ENCODE data around the gene GSTCD. TPM values are rescaled to one million over a fixed set of nuclear protein-coding genes. Genes with fewer than 3 reads are reported as not detected.
A peak's percentile ranks its signal among the peaks of the same experiment; 100 is the strongest.

The GSTCD gene, protein sequence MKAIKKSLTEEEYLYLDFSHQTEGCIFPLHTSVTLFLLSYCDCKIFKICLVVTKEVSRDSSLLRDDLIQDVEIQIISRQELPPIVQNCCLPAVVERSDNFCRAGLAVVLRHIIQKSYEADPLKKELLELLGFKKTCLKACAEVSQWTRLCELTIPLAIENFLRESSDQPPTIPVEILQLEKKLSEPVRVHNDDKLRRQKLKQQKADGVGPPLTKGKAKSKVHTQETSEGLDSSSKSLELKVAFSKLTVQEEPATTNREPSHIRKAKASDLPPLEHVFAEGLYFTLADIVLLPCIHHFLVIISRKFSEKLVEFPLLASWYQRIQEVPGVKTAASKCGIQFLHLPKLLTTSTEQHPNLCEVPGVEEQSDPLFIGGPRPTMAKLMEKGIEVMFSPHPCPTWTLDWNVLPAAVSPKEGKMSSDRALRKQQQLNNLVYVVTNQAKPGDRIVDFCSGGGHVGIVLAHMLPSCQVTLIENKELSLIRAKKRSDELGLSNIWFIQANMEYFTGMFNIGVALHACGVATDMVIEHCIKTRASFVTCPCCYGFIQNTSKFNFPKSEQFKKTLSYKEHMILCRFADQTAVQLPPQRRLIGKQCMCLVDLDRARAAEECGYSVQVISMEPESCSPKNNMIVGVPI
- total RNA-seq = 11.0 and 22.5 TPM in 2 replicates

DNA sequence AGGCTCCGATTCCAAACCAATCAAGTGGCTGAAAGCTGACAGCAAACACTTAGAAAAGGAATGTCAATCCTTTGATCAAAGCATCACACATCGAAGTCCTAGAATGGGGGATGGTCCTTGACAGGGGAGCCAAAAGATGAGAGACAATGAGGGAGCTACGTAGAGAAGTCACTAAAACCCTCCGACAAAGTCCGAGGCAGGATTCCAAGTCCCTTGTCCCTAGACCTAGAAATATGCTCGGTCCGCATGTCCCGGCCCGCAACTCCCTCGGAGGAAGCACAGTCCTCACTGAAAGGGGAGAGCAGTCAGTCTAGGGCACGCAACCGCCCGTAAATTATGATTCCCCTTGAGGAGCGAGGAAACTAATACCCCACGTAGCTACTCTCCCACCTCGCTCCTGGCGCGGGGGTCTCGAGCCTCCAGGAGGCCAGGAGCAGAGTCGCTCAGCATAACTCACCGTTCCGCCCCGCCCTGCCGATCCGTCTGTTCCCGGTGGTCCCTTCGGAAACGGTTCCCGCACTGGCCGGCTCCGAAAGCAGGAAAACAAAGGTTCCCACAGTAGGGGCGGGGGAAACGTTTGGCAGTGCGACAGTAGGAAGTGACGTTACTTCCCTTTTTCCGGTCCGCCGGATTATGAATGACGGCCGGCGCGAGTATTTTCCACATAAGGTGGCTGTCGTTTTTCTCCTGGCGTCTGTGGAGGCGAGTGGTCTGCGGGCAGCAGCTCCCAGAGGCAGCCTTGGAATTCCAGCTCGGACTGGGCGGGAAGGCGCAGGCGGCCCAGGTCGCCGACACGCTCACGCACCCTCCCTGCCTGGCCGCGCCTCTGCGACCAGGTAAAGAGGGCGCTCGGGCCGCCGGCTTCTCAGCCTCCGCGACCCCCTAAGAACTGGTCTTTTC lies at the start of gene GSTCD, which contains the start of gene INTS12:
Gene GSTCD, plus strand, starts transcription at position 604 of the 900 bp plus-strand sequence. CDS start 8,830 bp downstream, outside the sequence.
Gene INTS12, minus strand, starts transcription at position 509 of the 900 bp plus-strand sequence. CDS start 8,684 bp downstream, outside the sequence.
- H3K4me3 ChIP-seq (ENCODE audit: low read depth, low read length) = peak within 1 kb of the TSS; percentile 95
- DNase-seq (ENCODE audit: low read depth) = peak; percentile 95
- TF ChIP-seq, protein P1, sequence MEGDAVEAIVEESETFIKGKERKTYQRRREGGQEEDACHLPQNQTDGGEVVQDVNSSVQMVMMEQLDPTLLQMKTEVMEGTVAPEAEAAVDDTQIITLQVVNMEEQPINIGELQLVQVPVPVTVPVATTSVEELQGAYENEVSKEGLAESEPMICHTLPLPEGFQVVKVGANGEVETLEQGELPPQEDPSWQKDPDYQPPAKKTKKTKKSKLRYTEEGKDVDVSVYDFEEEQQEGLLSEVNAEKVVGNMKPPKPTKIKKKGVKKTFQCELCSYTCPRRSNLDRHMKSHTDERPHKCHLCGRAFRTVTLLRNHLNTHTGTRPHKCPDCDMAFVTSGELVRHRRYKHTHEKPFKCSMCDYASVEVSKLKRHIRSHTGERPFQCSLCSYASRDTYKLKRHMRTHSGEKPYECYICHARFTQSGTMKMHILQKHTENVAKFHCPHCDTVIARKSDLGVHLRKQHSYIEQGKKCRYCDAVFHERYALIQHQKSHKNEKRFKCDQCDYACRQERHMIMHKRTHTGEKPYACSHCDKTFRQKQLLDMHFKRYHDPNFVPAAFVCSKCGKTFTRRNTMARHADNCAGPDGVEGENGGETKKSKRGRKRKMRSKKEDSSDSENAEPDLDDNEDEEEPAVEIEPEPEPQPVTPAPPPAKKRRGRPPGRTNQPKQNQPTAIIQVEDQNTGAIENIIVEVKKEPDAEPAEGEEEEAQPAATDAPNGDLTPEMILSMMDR (IDR thresholded peaks at IDR 0.05; ENCODE audit: insufficient read depth, low read depth, low read length) = no peak

DNA sequence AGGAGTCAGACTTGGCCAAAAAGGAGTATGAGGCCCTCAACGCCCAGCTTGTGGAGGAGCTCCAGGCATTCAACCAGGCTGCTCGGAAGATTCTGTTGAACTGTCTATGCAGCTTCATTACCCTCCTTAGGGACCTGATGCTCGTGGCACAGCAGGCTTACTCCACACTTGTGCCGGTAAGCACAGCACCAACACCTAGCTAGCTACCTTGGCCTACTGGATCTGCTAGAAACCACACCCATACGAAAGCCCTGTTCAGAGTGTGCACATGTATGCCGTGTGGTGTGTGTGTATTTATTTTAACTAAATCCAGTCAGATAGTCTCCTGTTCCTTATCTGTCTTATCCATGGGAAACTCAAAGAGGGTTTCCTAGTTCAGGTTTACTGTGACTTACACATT lies 49.4 kb upstream of the GSTCD start:
- no peak overlapping the region for H3K4me3 ChIP-seq (ENCODE audit: low read depth, low read length)
- TF ChIP-seq, protein P1 (IDR thresholded peaks at IDR 0.05; ENCODE audit: insufficient read depth, low read depth, low read length) = no peak
- DNase-seq (ENCODE audit: low read depth) = no peak

DNA sequence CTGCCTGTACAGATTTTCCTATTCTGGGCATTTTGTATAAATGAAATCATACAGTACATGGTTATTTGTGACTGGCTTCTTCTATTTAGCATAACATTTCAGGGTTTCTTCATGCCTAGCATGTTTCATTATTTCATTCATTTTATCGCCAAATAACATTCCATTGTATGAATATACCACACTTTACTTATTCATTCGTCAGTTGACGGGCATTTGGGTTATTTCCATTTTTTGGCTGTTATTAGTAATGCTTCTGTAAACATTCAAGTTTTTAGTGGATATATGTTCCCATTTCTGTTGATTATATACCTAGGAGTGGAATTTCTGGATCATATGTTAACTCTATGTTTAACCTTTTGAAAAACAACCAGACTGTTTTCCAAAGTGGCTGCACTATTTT lies 47.6 kb upstream of the GSTCD start:
- TF ChIP-seq, protein P1 (IDR thresholded peaks at IDR 0.05; ENCODE audit: insufficient read depth, low read depth, low read length) = no peak
- H3K4me3 ChIP-seq (ENCODE audit: low read depth, low read length) = no peak overlapping the region
- DNase-seq (ENCODE audit: low read depth) = no peak

DNA sequence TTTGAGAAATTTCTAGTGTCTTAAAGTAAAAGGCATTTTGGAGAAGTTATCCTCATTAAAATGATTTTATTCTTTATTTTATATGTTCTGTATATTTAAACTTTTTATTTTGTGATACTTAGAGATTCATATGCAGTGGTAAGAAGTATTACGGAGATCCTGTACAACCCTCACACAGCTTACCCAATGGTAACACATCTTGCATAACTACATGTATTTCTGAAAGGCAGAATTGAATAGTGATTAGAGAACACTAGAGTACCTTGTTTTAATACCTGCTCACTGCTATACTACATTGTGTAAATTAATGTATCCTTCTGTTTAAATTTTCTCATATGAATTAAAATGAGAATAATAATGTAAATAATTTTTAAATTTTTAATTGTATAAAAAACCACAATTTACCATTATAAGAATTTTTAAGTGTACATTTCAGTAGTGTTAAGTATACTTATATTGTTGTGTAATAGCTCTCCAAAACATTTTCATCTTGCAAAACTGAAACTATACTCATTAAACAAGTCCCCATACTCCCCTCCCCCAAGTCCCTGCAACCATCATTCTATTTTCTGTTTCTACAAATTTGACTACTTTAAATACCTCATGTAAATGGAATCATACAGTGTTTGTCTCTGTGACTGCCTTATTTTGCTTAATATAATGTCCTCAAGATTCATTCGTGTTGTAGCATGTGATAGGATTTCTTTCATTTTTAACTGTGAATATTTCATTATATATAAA lies 45.5 kb upstream of the GSTCD start:
- H3K4me3 ChIP-seq (ENCODE audit: low read depth, low read length) = no peak overlapping the region
- TF ChIP-seq, protein P1 (IDR thresholded peaks at IDR 0.05; ENCODE audit: insufficient read depth, low read depth, low read length) = no peak
- no peak for DNase-seq (ENCODE audit: low read depth)

DNA sequence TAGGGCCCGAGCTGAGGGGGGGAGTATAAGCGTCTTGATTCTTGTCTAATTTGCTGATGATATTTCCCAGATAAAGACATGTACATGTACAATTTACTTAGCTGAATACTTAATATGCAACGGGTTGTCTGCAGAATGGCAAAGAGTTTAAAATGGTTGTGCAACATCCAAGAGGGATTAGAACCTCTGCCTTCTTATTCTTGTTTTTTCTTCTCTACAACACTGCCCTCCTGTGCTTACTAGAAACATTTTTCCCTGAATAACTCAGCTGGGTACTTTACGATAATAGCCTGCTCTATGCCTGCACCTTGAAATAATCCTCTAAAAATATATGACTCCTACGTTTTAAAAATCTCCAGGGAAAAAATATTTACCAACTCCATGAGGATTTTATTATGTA lies 41.9 kb upstream of the GSTCD start:
- peak; percentile 61 for DNase-seq (ENCODE audit: low read depth)
- TF ChIP-seq, protein P1 (IDR thresholded peaks at IDR 0.05; ENCODE audit: insufficient read depth, low read depth, low read length) = peak; percentile 42
- H3K4me3 ChIP-seq (ENCODE audit: low read depth, low read length) = no peak overlapping the region

DNA sequence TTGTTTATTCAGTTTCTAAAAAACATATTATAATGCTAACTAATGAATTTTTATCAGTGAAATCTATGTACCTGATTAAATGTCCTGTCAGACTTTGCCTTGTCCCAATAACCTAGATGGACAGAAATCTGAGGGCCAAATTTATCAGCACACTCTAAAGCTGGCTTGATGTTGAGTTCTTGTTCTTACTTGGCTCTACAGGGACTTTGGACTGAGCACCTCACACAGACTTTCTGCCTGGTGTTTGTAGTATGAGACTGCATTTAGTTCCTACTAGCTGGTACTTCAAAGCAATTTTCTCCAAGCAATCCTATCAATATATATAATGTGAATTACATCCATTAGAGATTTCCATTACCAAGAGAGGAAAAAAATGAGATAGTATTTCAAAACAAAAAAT lies 37.9 kb upstream of the GSTCD start:
- no peak for DNase-seq (ENCODE audit: low read depth)
- TF ChIP-seq, protein P1 (IDR thresholded peaks at IDR 0.05; ENCODE audit: insufficient read depth, low read depth, low read length) = no peak
- H3K4me3 ChIP-seq (ENCODE audit: low read depth, low read length) = no peak overlapping the region
